Measurements from ENCODE around the gene EIF4EBP2.

GRCh38 chr10:70374775-70375614 lies 28.9 kb upstream of the EIF4EBP2 start:
- TF ChIP-seq CTCF (IDR thresholded peaks at IDR 0.05) (no peak), USF2 (IDR thresholded peaks at IDR 0.05; ENCODE audit: borderline replicate concordance, low read depth, low read length) (no peak), REST (IDR thresholded peaks at IDR 0.05; ENCODE audit: low read depth, low read length) (no peak)
